DMS53 treated with DMSO at 0.1 percent for 48 hours (cell line): ENCODE results near the gene PEX13.
"Not testable (repeated sequence)": the region's sequence is repeated elsewhere in the genome, so short reads cannot be mapped to it uniquely, and the experiment has no call there.

Source experiments
- DNase-seq: peaks from one replicate; lab custom pipeline; 2025; ENCODE audit not compliant: unreplicated experiment; lab: John Stamatoyannopoulos, UW

Gene PEX13

DNA sequence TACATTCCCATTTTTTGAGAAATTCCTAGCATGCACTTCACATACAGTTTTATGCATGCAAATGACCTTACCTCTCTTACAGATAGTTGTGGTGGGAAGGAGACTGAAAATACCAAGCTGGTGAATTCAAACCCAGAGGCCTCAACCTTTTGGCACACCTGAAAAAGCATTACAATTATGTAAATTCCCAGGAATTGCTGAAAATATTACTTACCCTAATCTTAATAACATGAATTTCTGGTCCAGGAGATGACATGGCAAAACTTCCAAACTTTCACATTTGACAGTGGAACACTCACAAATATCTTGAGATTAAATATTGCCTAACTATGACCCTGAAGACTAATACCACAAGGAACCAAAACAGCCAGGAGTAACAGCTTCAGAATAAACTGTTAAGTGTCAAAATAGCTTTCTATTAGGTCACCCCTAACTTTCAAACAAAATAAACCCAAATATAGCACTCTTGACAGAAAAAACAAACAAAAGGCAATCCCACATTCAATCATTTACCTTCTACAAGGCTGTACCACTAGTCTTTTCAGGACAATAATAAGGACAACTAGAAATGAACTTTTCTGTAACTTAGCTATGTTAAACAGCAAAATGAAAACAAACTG lies 10.9 kb upstream of the PEX13 start:
- DNase-seq, result no peak

DNA sequence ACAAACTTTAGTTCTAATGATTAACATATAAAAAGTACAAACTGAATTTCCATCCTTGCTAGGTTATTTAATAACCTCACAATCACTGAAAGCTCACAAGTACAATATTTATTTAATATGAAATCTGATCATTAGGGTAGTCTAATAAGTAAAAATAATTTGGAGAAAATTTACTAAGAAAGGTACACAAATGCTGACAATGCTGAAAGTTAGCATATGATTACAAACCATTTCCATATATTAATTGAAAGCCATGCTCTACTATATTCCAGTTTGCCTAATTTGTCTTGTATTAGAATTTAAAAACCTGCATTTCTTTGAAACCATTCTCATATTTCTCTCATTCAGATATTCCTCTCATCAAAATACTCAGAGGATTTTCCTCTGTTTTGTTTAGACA lies 8.2 kb upstream of the PEX13 start:
- DNase-seq, result no peak

DNA sequence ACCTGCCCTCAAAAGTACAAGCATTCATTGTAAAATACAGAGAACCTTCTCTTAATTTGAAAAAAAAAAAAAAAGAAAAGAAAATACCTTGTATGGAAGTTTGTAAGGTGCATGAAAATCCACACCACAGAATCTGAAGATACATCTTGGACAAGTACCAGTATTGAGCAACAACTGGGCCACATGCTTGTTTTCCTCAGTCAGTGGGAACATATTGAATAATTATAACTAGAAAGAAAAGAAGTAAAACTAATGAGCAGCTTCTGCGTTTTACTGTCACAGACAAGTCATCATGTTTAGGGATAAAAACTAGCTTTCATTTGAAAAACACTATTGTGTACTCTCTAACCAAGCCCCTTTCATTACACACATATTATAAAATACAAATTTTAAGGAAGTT lies 5.8 kb upstream of the PEX13 start:
- no peak for DNase-seq

DNA sequence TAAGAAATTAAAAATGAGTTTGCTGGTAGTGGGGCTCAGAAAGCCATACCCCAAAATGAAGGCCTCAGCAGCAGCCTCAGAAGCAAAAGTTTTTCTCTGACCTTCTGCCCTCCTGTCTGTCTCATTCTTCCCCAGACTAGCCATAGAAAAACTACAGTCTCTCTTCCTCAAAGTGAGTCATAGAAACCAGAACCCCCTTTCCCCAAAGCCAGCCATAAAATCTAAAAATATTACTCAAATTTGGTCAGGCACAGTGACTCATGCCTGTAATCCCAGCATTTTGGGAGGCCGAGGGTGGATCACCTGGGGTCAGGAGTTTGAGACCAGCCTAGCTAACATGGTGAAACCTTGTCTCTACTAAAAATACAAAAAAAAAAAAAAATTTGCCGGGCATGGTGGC lies 5.2 kb upstream of the PEX13 start:
- not testable (repeated sequence) for DNase-seq

DNA sequence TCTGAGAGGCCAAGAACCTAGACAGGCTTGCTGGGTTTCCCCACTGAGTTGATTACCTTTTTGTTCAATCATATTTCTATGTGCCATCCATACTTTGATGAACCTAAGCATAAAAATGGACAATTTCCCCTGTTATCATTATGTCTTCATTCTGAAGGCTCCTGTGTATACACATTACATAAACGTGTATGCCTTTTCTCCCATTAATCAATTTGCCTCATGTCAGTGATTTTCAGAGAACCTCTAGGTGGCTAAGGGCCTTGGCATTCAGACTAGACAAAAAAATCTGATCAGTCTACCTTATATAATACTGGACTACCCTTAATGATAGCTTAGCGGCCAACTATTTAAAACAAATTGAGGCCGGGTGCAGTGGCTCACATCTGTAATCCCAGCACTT lies 4.1 kb upstream of the PEX13 start:
- no peak for DNase-seq

DNA sequence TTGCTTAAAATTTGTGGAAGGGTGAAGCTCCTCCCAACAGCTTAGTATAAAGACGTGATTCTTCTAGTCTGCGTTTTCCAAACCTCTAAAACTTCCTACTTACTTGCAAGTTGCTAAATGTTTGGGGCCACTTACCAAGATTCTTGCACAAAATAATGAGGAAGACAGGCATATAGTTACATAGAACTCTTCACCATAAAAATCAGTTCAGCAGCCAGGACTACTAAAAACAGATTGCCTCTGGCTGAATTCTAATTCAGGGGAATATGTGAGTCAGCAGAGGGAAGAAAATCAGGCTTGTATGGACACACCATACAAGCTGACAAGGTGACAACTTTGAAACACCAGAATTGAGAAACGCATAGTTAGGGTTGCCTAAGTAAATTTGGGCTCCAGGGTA lies 2.8 kb upstream of the PEX13 start:
- DNase-seq, result no peak

DNA sequence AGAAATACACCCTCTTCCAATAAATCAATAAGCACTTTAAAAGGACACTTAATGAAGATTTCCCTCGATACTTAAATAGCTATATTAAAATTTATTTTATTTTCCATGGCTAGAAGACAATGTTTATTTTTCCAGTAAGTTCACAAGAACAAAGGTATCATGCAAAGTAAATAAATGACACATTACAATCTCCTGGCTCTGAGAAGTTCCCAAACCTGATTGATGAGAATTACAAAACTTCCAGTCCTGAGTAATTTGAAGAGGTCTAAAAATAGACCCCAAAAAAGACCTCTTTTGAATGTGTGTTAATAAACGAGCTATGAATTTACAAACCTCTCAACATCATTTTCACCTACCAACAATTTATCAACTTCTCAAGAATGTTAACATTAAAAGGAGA lies 1.5 kb upstream of the PEX13 start:
- peak; percentile 33 for DNase-seq

DNA sequence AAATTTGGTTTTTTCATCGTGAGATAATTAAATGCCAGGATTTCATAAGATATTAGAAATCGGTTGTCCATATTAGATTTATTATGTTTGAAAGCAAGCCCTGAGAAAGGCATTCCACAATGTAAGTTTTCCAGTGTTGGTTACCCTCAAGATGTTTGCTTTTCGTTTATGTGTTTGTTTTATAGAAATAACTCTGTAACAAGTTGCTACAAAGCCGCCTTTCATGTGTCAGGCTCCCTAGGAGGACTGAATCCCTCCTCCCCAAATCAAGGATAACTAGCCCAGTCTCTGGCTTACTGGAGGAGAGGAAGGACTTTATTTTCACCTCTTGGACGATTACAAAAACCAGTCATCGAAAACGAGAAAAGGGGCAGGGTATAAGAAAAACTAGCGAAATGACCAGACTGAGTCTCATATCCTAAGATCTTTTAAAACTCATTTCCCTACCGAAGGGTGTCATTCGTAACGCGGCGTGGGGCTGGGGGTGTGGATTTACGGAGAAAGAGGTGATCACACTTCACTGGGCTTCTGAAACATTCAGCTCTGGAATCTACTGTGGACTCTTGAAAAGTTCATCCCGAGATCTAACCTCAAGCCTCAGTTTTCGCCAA lies 1.0 kb upstream of the PEX13 start:
- DNase-seq, result peak; percentile 6

DNA sequence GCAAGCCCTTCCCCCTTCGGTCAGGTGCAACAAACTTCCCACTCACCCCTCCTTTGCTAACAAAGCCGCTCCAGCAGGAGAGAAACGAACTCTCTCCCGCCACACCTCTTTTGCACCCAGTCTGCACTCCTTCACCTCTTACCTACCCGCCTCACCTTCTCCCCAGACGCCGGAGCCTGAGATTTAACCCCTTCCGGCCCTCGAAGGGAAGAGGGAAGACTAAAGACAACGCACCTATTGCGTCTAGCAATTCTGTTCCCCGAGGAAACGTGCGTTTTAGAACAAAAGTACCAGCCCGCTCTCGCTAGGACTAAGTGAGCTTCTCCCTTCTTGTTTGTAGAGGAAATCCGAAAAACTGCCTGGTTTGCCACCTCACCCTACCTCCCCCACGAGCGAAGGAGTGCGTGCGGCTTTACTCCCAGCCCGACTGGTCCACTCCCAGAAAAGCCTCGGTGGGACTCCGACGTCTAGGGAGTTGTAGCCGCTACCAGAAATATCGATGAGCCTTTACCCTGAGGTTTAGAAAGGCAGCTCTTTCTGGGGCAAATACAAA lies 441 bp upstream of the PEX13 start:
- DNase-seq, result peak; percentile 76

DNA sequence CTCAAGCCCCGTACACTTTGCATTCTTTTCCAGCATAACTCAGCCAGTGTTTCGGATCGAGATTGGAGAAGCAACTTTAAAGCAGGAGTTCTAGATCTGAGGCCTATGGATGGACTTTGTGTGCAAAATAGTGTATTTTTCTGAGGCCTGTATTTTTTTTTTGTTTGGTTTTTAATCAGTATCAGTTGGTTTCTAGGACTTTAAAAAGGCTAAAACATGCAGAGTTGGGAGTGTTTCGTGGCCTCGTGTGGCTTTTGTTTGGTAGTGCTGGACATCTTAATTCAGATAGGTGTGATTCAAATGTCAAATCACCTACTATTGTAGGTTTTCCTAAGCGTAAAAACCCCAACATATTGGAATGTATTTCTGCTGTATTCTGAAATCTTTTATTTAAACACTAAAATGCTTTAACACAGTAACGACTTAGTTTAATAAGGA lies 817 bp downstream of the PEX13 start:
- peak; percentile 35 for DNase-seq

DNA sequence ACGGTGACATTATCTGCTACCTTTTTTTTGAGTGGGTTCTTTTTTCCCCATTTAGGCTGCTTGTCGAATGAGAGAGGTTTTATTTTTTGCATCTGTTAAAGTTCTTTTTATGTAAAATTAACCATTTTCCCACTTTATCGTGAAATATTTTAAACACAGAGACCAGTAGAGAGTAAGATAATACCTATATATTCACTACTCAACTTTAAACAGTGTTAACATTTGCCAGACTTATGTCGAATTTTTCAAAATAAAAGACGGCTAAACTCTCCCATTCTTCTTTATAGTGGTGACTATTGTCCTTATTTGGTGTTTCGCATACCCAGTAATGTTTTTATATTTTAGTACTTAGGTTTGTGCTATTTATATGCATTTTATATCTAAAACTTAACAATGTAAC lies 1.3 kb downstream of the PEX13 start:
- no peak for DNase-seq

DNA sequence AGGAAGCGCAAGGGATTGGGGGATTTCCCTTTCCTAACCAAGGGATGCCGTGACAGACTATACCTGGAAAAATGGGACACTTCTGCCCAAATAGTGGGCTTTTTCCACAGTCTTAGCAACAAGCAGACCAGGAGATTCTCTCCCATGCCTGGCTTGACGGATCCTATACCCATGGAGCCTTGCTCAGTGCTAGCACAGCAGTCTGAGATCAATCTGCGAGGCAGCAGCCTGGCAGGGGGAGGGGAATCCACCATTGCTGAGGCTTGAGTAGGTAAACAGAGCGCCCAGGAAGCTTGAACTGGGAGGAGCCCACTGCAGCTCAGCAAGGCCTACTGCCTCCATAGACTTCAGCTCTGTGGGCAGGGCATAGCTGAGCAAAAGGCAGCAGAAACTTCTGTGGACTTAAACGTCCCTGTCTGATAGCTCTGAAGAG lies 3.7 kb downstream of the PEX13 start:
- no peak for DNase-seq

DNA sequence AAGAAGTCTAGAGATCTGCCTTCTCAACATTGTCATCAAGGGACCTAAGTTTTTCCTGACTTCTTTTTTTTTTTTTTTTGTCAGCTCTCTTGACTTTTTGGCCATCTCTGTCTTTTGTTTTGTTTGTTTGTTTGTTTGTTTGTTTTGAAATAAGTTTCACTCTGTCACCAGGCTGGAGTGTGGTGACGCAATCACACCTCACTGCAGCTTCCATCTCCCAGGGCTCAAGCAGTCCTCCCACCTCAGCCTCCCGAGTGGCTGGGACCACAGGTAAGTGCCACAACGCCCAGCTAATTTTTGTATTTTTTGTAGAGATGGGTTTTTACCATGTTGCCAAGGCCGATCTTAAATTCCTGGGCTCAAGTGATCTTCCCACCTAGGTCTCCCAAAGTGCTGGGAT lies 6.2 kb downstream of the PEX13 start:
- no peak for DNase-seq

DNA sequence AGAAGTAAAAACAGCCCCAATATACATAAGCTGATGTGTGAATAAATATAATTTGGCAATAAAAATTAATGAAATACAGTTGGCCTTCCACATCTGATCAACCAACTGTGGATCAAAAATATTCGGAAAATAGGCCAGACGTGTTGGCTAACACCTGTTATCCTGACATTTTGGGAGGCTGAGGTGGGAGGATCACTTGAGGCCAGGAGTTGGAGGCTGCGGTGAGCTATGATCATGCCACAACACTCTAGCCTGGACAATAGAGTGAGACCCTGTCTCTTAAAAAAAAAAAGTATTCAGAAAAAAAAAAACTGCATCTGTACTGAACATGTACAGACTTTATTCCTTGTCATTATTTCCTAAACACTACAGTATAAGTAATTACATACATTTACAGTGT lies 12.0 kb downstream of the PEX13 start:
- no peak for DNase-seq

DNA sequence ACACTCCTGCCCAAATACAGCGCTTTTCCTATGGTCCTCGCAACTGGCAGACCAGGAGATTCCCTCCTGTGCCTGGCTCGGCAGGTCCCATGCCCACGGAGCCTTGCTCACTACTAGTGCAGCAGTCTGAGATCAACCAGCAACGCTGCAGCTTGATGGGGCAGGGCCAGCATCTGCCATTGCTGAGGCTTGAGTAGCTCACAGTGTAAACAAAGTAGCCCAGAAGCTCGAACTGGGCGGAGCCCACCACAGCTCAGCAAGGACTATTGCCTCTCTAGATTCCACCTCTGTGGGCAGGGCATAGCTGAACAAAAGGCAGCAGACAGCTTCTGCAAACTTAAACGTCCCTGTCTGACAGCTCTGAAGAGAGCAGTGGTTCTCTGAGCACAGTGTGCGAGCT lies 17.1 kb downstream of the PEX13 start:
- not testable (repeated sequence) for DNase-seq

DNA sequence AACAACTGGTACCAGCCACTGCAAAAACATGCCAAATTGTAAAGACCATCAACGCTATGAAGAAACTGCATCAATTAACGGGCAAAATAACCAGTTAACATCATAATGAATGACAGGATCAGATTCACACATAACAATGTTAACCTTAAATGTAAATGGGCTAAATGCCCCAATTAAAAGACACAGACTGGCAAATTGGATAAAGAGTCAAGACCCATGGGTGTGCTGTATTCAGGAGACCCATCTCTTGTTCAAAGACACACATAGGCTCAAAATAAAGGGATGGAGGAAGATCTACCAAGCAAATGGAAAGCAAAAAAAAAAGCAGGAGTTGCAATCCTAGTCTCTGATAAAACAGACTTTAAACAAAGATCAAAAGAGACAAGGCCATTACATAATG lies 19.1 kb downstream of the PEX13 start:
- DNase-seq, result not testable (repeated sequence)

DNA sequence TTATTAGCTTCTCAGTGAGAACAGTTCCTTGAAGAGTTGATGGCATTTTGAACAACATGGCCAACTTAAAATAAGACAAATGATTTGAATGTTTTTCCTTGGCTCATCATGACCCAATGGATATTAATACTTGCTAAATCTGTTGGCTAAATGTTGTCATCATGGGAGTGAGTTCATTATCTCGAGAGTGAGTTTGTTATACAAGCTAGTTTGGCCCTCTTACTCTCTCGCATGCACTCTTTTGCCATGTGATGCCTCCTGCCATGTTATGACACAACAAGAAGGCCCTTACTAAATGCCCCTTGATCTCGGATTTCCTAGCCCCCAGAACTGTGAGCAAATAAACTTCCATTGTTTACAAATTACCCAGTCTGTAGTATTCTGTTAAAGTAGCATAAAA lies 25.3 kb downstream of the PEX13 start:
- no peak for DNase-seq

DNA sequence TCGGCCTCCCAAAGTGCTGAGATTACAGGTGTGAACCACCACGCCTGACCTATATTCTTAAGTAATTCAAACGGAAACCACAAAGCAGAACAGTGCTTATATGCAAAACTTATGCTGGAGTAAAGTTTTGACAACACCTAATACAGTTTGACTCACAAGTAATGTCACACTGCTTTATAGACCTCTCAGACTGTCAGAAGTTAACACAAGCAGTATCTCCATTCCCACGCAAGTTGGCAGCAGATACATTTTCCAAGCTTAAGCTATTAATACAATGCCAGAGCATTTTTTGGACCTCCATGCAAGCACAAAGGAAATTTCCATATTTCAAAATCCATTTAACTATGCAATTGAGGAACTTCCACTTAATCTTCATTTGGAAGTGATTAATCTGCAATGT lies 27.1 kb downstream of the PEX13 start:
- no peak for DNase-seq

DNA sequence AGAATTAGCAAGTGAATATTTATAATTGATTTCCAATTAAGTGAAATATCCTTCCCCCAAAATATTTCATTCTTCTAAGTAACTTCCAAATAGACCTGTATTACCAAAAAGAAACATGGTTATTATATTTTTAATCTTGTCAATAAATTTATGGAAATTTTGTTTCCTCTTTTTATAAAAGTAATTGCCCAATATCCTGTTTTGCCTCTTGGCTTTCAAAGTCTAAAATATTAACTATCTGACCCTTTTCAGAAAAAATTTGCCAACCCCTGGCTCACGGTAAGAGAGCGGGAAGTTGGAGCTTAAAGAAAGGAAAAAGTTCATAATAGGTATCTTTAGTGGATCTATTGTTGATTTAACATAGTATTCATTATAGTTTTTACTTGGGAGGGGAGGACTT lies 27.7 kb downstream of the PEX13 start:
- DNase-seq, result no peak

DNA sequence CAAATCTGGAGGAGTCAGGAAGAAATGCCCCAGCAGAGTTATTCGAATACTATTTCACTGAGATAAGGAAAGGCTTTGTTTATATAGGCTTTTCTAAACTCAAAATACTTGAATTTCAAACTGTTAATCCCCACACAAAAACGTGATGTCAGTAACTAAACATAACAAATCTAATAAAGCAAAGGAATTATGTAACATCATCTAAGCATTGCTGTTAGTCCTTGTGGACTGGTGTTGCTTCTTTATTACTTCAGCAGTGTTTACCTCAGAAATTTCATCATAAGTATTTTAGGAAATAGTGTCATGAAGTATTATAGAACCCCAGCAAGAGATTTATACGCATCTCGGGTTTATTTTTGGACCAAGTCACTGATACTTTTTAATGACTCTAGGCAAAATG lies 28.5 kb downstream of the PEX13 start:
- DNase-seq, result no peak

DNA sequence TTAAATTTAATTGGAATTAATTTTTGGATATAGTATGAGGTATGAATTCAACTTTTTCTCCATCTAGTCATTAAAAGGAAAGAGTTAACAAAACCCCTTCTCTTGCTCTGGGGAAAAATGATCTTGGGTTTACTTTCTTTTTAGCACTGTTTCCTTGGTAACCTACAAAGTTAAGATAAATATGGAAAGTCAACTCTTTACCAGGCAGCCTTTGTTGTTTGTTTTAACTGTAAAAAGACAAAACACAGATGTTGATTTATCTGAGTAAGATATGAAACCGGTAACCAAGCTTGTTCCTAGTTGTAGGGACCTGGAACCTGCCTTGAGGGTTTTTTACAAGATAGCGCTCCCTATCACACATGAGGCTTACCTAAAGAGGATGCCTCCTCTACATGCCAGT lies 38.0 kb downstream of the PEX13 start:
- DNase-seq, result no peak

DNA sequence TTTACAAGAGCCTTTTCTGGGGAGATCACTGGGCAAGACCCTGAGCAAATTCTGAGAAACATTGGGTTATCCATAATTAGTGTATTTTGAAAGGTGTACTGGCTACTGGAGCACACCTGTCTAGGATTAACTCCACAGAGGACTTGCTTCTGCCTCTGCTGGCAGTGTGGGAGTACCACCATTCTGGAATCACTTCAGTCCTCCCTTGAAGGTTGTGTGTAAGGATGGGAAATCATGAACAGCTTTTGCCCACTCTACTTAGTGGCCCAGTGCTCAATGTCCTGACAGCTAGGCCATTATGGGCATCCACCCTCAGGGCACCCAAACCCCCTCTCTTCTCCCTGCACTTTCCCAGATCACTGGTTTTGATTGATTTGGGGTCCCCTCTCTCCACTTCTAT lies 40.0 kb downstream of the PEX13 start:
- no peak for DNase-seq

DNA sequence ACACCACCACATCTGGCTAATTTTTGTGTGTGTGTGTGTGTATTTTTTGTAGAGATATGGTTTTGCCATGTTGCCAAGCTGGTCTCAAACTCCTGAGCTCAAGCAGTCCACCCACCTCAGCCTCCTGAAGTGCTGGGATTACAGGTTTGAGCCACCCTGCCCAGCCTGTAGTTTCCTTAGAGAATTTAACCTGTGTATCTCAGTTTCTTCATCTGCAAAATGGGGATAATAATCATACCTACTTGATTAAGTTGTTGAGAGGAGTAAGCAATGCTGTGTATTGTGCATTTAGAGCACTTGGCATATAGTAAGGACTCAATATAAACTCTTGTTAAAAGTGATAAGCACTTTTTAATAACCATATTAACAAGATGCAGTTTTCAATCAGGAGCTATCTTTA lies 41.9 kb downstream of the PEX13 start:
- DNase-seq, result no peak
